Colon (tissue), 2 donors: ENCODE measurements around the gene STAT5A.
"Not testable (repeated sequence)": the region's sequence is repeated elsewhere in the genome, so short reads cannot be mapped to it uniquely, and the experiment has no call there.

Experiments
- FAIRE-seq: peaks from 2 replicates; lab custom pipeline; 2012; peaks lifted over from hg19 to GRCh38; lab: Jason Lieb, UNC
- donor health status: control.
- donor health status: control.

Gene STAT5A

DNA sequence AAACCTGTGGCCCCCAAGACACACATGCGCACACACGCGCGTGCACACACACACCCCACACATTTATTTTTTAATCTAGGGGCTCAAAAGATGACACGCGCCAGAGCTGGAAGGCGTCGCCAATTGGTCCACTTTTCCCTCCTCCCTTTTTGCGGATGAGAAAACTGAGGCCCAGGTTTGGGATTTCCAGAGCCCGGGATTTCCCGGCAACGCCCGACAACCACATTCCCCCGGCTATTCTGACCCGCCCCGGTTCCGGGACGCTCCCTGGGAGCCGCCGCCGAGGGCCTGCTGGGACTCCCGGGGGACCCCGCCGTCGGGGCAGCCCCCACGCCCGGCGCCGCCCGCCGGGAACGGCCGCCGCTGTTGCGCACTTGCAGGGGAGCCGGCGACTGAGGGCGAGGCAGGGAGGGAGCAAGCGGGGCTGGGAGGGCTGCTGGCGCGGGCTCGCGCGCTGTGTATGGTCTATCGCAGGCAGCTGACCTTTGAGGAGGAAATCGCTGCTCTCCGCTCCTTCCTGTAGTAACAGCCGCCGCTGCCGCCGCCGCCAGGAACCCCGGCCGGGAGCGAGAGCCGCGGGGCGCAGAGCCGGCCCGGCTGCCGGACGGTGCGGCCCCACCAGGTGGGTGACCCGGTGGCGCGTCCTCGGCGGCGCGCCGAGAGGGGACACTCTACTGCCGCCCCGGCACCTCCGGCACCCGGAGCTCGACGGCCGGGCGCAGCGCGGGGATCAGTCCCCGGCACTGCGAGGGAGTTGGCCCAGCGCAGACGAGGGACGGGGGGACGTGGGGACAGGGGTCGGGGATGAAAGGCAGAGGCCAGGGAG lies at the start of gene STAT5A:
STAT5A (plus strand) TSS at position 522 of the 826 bp plus-strand sequence. CDS start 914 bp downstream, outside the sequence.
- FAIRE-seq, result no peak

DNA sequence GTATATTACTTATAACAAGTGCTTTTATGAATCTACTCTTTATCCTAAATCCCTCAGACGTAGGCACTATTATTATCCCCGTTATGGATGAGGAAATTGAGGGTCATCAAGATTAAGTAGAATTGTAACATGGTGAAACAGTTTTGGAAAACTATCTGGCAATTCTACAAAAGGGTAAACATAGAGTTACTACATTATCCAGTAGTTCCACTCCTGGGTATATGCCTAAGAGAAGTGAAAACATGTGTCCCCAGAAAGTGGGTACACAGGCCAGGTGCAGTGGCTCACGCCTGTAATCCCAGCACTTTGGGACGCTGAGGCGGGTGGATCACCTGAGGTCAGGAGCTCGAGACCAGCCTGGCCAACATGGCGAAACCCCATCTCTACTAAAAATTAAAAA lies 48.7 kb upstream of the STAT5A start:
- FAIRE-seq, result not testable (repeated sequence)

DNA sequence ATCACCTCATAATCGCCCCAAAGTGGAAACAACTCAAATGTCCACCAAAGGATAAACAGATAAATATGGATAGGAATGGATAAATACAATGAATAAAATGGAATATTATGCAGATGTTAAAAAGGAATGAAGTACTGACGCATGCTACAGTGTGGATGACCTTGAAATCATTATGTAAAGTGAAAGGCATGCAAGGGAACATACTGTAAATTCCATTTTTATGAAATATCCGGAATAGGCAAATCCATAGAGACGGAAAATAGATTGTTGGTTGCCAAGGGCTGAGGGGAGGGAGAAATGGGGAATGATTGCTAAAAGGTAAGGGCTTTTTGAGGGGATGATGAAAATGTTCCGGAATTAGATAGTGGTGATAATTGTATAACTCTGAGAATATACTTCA lies 48.1 kb upstream of the STAT5A start:
- FAIRE-seq, result no peak

DNA sequence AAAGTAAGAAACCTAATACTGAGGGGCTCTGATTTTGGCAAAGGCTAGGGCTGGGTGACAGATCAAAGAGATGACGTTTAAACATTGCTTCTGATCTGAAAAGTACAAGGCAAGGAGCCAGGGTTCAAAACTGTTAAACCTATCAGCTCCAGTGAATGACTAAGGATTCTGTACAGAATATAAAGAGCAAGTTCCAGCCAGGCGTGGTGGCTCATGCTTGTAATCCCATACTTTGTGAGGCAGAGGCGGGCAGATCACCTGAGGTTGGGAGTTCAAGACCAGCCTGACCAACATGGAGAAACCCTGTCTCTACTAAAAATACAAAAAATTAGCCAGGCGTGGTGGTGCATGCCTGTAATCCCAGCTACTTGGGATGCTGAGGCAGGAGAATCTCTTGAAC lies 47.4 kb upstream of the STAT5A start:
- not testable (repeated sequence) for FAIRE-seq

DNA sequence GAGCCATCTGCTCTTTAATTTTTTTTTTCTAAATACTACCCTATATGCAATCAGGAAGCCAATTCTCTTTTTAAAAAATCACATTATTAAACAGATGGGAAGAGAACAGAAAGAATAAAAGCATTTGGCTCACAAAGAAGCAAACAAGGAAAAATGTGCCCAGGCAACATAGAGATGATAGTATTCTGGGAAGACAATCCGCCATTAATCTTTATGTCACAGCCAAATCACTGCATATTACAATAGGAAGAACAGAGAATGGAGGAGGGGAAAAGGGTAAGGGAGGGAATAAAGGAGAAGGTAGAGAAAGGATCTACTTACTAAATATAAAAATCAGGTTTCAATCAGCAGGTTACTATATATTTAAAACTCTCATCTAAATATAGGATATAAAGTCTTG lies 46.4 kb upstream of the STAT5A start:
- no peak for FAIRE-seq

DNA sequence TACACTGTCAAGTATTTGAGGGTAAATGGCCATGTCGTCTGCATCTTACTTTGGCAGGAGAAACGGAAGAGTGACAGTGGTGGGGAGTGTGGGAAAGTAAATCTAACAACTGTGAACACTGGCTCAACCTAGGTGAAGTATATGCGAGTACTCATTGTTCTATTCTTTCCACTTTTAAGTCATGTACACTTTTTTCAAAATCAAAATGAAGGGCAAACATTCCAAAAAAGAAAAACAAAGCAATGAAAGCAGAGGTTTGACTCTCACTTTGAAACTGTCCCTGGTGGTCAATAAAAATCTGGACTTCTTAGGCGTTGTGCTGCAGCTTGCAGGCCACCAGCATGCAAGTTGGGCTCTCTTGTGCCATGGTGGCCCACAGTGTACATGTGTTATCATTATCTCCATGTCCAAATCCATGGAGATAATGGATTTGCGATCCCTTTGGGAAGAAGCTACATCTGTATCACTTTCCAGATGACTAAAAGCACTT lies 44.8 kb upstream of the STAT5A start:
- FAIRE-seq, result no peak

DNA sequence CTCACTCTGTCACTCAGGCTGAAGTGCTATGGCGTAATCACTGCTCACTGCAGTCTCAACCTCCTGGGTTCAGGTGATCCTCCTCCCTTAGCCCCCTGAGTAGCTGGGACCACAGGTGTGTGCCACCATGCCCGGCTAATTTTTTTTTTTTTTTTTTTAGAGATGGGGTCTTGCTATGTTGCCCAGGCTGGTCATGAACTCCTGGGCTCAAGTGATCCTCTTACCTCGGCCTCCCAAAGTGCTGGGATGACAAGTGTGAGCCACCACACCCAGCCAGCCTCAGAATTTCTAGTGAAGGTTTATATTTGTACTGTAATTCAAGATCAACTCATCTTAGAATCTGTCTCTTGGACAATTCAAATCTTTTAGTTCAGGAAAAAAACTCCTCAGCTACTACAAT lies 44.2 kb upstream of the STAT5A start:
- FAIRE-seq, result not testable (repeated sequence)

DNA sequence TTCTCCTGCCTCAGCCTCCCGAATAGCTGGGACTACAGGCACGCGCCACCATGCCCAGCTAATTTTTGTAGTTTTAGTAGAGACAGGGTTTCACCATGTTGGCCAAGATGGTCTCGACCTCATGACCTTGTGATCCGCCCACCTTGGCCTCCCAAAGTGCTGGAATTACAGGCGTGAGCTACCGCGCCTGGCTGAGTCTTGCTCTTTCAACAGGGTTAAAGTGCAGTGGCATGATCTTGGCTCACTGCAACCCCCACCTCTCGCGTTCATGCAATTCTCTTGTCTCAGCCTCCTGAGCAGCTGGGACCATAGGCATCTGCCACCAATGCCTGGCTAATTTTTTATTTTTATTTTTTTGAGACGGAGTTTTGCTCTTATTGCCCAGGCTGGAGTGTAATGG lies 43.1 kb upstream of the STAT5A start:
- FAIRE-seq, result not testable (repeated sequence)

DNA sequence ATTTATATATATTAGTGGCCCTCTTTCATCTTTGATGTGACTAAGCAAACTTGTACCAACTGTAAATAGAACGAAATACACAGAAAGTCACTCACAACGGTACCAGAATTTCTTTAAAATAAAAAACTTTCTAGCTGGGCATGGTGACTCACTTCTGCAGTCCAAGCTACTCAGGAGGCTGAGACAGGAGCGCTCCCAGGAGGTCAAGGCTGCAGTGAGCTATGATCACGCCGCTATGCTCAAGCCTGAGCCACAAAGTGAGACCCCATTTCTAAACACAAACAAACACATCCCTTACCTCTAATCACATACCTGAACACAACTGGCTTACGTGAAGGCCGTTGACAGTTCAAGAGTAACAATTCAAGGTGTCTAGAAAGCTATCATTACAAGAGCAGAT lies 41.8 kb upstream of the STAT5A start:
- no peak for FAIRE-seq

DNA sequence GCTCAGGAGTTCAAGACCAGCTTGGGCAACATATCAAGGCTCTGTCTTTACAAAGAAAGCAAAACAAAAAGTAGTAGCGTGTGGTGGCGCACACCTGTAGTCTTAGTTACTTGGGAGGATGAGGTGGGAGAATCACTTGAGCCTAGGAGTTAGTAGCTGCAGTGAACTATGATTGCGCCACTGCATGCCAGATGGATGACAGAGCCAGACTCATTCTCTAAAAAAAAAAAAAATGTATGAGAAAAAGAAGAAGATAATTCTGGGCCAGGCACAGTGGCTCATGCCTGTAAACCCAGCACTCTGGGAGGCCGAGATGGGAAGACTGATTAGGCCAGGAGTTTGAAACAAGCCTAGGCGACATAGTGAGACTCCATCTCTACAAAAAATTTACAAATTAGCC lies 40.6 kb upstream of the STAT5A start:
- no peak for FAIRE-seq

DNA sequence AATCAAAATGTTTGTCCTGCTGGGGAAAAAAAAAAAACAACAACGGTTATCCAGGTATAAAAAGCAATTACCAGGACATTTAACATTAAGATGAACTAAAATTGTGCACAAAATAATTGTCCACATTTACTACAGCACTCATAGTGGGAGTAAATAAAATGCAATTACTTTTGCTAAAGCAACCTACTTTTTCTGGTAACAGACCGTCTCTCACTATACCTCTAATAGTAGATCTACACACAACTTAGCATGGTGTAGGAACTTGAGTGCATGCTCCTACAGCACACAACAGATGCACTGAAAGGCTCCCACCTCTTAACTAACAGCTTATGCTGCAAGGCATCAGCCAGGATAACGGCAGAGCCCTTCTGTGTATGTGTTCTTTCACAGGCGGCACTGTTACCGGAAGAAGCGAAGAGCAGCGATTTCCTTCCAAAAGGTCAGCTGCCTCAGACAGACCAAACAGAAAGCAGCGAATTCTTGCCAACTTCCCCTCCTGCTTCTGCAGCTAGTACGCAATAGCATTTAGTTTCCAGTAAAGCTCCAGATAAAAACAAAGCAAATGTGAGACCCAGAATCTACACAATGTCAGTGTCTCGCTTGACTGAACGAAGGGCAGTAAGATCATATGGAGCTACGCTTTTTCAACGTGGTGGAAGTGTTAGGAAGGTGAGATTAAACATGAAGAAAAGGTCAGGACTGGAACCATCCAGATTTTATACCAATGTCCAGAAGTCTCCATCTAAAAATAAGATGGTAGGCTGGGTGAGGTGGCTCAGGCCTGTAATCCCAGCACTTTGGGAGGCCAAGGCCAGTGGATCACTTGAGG lies 39.7 kb upstream of the STAT5A start:
- no peak for FAIRE-seq

DNA sequence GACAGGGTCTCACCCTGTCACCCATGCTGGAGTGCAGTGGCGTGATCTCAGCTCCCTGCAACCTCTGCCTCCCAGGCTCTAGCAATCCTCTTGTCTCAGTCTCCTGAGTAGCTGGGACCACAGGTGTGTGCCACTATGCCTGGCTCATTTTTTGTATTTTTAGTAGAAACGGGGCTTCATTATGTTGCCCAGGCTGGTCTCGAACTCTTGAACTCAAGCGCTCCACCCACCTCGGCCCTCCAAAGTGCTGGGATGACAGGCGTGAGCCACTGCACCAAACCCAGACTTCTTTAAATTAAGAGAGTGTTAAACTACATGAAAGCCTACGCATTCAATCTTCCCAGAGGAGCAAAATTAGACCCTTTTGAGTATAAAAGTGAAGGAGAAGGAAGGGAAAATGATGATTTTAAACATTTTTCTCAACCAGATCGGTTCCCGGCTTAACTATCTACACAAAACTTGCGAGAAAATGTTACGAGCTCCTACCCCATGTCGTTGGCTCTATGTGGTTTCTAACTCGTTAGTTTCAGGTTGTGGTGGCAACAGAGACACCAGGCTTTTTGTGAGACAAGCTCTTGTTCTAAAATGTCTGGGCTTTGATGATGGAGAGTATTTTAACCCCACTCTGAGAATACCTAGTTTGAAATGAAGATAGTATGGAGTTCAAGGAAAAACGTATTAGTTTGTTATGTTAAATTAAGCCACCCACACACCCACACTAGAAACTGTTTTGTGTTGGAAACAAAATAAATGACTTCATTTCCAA lies 38.4 kb upstream of the STAT5A start:
- no peak for FAIRE-seq

DNA sequence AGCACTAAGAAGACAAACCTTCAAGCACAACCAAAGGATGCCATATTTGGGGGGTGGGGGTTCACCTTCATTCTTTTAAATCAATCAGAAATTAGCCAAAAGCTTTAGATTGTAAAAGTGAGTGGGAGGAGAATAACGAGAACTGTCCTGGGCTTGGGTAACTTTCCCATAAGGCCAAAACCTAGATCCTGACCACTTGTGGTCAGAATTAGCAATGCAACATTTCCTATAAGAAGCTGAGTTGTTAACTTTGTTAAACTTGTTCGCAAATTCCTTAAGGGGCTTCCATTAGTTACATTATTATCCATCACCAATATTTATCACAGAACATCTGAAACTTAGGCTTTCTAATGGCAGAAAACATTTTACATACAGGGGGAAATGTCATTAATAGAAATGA lies 37.2 kb upstream of the STAT5A start:
- FAIRE-seq, result no peak

DNA sequence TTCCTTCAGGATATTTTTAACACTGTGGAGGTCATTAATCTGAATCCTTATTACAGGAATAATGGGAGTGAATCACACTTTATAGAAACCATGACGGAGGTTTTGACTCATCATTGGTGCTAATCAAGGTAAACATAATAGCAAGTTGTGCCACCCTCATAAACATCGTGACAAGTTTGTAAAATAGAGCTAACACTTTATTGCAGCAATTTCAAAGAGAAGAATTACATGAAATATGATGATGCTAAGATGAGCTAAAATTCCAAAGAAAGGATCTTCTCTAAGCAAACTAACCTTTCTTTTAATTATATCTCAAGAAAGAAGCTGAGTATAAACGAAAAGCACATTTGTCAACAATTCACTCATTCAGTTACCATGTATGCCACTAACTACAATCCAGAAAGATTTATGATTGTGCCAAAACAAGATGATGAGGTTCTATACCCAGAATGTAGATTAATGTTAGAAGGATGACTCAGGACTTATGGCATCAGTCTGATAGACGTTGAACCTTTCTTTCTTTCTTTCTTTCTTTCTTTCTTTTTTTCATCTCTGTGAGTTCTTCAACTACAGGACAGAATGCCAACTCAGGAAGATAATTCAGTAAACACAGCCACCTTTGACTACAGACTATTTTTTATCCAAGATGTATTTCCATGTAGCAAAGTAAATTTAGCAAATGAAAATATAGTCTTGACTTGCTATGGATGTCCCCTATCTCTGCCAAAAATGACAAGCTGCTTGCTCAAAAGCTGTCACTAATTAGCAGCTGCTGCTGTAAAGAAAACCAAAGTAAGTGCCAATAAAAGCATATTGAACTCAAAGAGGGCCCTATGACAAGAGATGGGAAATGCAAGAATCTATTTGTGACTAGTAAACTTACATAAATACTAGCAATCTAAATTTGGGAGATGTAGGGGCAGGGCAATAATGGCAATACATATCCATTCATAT lies 35.4 kb upstream of the STAT5A start:
- FAIRE-seq, result no peak

DNA sequence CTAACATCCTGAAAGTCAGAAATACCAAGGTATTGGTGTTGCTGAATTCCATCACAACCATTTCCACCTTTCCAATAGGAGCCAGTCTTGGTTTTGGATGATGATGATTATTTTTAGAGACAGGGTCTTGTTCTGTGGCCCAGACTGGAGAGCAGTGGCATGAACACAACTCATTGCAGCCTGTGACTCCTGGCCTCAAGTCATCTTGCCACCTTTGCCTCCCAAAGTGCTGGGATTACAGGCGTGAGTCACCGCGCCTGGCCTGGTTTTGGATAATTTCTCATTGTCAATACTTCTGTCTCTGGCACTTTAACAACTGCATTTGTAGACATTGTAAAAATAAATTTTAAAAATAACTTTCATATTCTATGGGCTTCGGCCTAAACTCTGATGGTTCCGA lies 34.7 kb upstream of the STAT5A start:
- FAIRE-seq, result no peak

DNA sequence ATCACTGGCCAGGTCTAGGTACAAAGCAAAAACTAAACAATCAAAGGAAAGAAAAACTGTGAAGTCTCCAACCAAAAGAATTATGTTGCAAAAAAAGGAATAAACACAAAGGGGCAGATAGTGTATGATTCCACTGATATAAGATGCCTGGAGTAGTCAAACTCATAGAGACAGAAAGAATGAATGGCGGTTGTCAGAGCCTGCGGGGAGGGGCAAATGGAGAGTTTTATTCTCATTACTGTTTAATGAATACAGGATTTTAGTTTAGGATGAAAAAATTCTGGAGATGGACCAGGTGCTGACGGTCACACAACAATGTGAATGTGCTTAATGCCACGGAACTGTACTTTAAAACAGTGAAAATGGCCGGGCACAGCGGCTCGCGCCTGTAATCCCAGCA lies 32.9 kb upstream of the STAT5A start:
- no peak for FAIRE-seq

DNA sequence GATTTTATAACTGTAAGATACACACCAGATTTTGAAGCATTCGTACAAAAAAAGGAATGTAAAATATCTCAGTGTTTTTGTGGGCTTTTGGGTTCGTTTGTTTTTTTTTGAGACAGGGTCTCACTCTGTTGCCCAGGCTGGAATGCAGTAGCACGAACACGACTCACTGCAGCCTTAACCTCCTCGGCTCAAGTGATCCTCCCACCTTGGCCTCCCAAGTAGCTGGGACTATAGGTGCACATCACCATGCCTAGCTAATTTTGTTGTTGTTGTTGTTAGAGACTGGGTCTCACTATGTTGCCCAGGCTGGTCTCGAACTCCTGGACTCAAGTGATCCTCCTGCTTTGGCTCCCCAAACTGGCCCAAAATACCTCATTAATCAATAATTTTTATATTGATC lies 28.0 kb upstream of the STAT5A start:
- FAIRE-seq, result no peak

DNA sequence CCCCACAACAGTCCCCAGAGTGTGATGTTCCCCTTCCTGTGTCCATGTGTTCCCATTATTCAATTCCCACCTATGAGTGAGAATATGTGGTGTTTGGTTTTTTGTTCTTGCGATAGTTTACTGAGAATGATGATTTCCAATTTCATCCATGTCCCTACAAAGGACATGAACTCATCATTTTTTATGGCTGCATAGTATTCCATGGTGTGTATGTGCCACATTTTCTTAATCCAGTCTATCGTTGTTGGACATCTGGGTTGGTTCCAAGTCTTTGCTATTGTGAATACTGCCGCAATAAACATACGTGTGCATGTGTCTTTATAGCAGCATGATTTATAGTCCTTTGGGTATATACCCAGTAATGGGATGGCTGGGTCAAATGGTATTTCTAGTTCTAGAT lies 23.9 kb upstream of the STAT5A start:
- not testable (repeated sequence) for FAIRE-seq

DNA sequence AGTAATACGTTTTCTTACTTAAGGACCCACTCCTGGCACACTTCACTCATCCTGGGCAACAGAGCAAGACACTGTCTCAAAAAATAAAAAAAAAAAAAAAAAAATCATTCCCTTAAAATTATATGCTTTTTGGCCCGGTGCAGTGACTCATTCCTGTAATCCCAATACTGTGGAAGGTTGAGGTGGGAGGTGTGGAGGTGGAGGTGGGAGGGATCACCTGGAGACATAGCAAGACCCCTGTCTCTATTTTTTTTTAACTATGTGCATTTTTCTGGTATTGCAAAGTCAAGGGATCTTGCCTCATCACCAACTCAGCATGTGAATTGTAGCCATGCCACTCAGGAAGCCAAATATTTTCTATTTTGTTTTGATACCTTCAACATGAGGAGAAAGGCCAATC lies 21.8 kb upstream of the STAT5A start:
- FAIRE-seq, result no peak

DNA sequence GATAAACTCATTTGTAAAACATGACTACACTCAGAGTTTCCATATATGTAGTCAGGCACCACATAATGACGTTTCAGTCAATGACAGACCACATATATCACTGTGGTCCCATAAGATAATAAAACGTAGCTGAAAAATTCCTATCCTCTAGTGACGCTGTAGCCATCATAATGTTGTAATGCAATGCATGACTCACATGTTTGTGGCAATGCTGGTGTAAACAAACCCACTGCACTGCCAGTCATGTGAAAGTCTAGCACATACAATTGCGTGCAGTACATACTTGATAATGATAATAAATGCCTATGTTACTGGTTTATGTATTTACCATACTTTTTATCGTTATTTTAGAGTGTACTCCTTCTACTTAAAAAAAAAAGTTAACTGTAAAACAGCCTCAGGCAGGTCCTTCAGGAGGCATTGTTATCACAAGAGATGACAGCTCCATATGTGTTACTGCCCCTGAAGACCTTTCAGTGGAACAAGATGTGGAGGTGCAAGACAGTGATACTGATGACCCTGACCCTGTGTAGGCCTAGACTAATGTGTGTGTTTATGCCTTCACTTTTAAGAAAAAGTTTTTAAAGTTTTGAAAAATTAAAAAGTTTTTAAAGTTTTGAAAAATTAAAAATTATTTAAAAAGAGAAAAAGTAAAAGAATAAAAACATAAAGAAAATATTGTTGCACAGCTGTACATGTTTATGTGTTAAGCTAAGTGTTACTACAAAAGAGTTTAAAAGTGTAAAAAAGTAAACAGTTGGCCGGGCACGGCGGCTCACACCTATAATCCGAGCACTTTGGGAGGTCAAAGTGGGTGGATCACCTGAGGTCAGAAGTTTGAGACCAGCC lies 21.2 kb upstream of the STAT5A start:
- no peak for FAIRE-seq
